Temporal lobe (tissue), 1 donor: Measurements from ENCODE around the gene CDC27. TPM values are rescaled to one million over a fixed set of nuclear protein-coding genes. Genes with fewer than 3 reads are reported as not detected.

Source experiments
- total RNA-seq: library from RNA; depleted of rRNA; stranded (reverse); fragments of >200 nt; gene quantifications from one replicate; pipeline ENCODE4 v1.2.3, GENCODE V29; 2014

Gene CDC27
- total RNA-seq, 1 donor from 2014 or later = 82.4 TPM

Other genes starting within 250 kb of the CDC27 start
- 4.2 TPM for gene RPRML, start 210.0 kb downstream of the CDC27 start, total RNA-seq
- 0.49 TPM for gene MYL4, start 20.1 kb upstream of the CDC27 start, total RNA-seq
- 0.98 TPM for gene ITGB3, start 64.5 kb upstream of the CDC27 start, total RNA-seq
- gene EFCAB13, start 134.7 kb upstream of the CDC27 start, total RNA-seq = 17.0 TPM